ENCODE results near the gene LARP1B. TPM values are rescaled to one million over a fixed set of nuclear protein-coding genes. Genes with fewer than 3 reads are reported as not detected.

Gene LARP1B
- total and polyA plus RNA-seq, 2 of the 8 experiments (the other 6 are each of a cell fraction or from before 2014, with no cell fraction given), result 10.6 to 47.0 TPM

DNA sequence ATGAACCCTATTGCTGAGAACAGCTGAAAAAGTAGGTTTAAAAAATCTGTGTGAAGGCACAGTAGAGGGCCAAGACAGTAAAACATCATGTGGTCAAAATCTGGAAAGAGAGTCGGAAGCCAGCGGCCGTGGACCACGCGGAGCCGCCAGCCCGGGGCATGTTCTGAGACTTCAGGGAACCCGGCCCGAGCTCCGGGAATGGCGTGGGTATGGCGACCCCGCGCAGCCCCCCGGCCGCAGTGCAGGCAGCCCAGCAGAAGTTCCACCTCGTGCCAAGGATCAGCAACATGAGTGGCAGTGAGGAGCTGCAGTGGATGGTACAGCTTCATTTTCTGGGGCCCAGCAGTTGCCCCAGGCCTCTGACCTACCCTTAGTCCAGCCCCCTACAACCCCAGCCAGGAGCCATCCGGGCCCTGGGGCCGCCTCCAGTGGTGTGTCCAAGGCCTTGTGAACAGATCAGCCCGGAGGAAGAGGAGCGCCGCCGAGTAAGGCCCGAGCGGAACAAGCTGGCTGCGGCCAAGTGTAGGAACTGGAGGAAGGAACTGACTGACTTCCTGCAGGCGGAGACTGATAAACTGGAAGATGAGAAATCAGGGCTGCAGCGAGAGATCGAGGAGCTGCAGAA, 94.2 kb downstream of the LARP1B start:
- Histone ChIP-seq H2AK5ac (ENCODE audit: low read depth, low read length) (no peak overlapping the region), H4K8ac (ENCODE audit: extremely low read depth, insufficient read depth, low read length) (no peak overlapping the region), H3K4ac (replicated peaks; ENCODE audit: insufficient read length, low read depth, low read length) (no peak overlapping the region), H4K5ac (ENCODE audit: insufficient read length, low read depth, low read length) (no peak overlapping the region), H3K18ac (ENCODE audit: extremely low read depth, low read length) (no peak overlapping the region), H2BK12ac (ENCODE audit: low read depth, low read length) (no peak overlapping the region), H4K20me1 (replicated peaks in 1 of 2; ENCODE audit: control insufficient read depth in 1 of 2, insufficient read depth in 2 of 2, low read length in 2 of 2) (no peaks in the 10 kb centered on the region), H2BK120ac (replicated peaks; ENCODE audit: low read depth, low read length) (no peak overlapping the region), H2BK20ac (ENCODE audit: low read length) (no peak overlapping the region), H3K14ac (ENCODE audit: insufficient read length) (no peak overlapping the region), H3K27ac (ENCODE audit: low read depth, low read length) (no peak overlapping the region), H3K23ac (ENCODE audit: insufficient read length) (no peak overlapping the region), H3K56ac (replicated peaks; ENCODE audit: insufficient read length, low read depth, low read length) (no peak overlapping the region), H2BK5ac (ENCODE audit: low read depth, low read length) (no peak overlapping the region), H3K27me3 (replicated peaks in 1 of 4; ENCODE audit: control insufficient read depth in 3 of 4, extremely low read depth in 1 of 4, insufficient read depth in 3 of 4, low read length in 3 of 4) (no peaks in the 10 kb centered on the region), H3K4me1 (replicated peaks in 1 of 4; ENCODE audit: control insufficient read depth in 3 of 4, insufficient read depth in 4 of 4, low read length in 3 of 4) (no peaks in the 10 kb centered on the region), H3K9ac (replicated peaks in 1 of 4; ENCODE audit: extremely low read depth in 1 of 4, low read depth in 3 of 4, low read length in 3 of 4) (no peak overlapping the region), H2BK15ac (ENCODE audit: low read length) (no peak overlapping the region), H4K91ac (replicated peaks; ENCODE audit: insufficient read length, low read length) (no peak overlapping the region), H3K79me2 (ENCODE audit: control insufficient read depth in 1 of 2, insufficient read depth in 2 of 2, low read length in 2 of 2) (no peaks in the 10 kb centered on the region), H3K4me2 (ENCODE audit: insufficient read depth in 1 of 2, low read depth in 2 of 2, low read length in 2 of 2) (no peak overlapping the region), H3K36me3 (ENCODE audit: control insufficient read depth in 2 of 4, insufficient read depth in 4 of 4, low read length in 3 of 4) (peaks cover 0 to 13% (median 0%) of the 10 kb centered on the region in 4 experiments; a peak in 1 of 8 replicates), H3K23me2 (ENCODE audit: low read depth, low read length) (no peaks in the 10 kb centered on the region), H3K4me3 (ENCODE audit: extremely low read depth in 1 of 4, insufficient read depth in 2 of 4, low read depth in 3 of 4, low read length in 4 of 4) (no peak overlapping the region), H2AFZ (ENCODE audit: low read length) (no peak overlapping the region), H3K9me3 (ENCODE audit: insufficient read depth in 2 of 2, low read depth in 1 of 2, low read length in 1 of 2) (peaks cover 0 to 9% of the 10 kb centered on the region in 2 experiments; a peak in 1 of 4 replicates), H3K79me1 (ENCODE audit: low read depth, low read length) (no peaks in the 10 kb centered on the region)
- FAIRE-seq (no peak), DNase-seq (ENCODE audit: low read depth in 1 of 2, low spot score in 2 of 2) (no peak)
- WGBS, 2 experiments (ENCODE audit: extremely low coverage in 1 of 2, insufficient coverage in 1 of 2, insufficient read length in 1 of 2, insufficient replicate concordance in 2 of 2, low coverage in 1 of 2, low lambda C conversion rate in 2 of 2, missing lambda C conversion rate in 1 of 2), result 98% methylated on average over 29 of the region's 29 CpGs; no CpG with 5 or more reads in 1 of the 2 experiments
- POLR2A ChIA-PET (ENCODE audit: partially characterized antibody), result interaction anchor here (0.6 kb wide), 1 partner anchor 136 kb away, joined by 3 read pairs; no protein-coding TSS in a partner anchor
- CTCF ChIA-PET (ENCODE audit: partially characterized antibody), result interaction anchor here (0.6 to 1.6 kb wide), 3 partner anchors 14 to 539 kb away, joined by 3 to 4 read pairs (median 4); no protein-coding TSS in a partner anchor
- TF ChIP-seq CBX8 (IDR thresholded peaks at IDR 0.05; ENCODE audit: borderline replicate concordance, low read depth, low read length), result no peak
- TF ChIP-seq RBBP5 (IDR thresholded peaks at IDR 0.05; ENCODE audit: borderline replicate concordance, low read depth, low read length), result no peak
- no peak for TF ChIP-seq KDM4A (IDR thresholded peaks at IDR 0.05; ENCODE audit: low read depth, low read length, severe bottlenecking)
- no peak for TF ChIP-seq SAP30 (IDR thresholded peaks at IDR 0.05; ENCODE audit: insufficient read depth, insufficient replicate concordance, low read length)
- no peak for TF ChIP-seq TBP (IDR thresholded peaks at IDR 0.05; ENCODE audit: low read depth, low read length)
- no peak for TF ChIP-seq KDM5A (IDR thresholded peaks at IDR 0.05; ENCODE audit: low read length)
- TF ChIP-seq CEBPB (IDR thresholded peaks at IDR 0.05; ENCODE audit: low read depth, low read length), result no peak
- TF ChIP-seq SIX5 (IDR thresholded peaks at IDR 0.05; ENCODE audit: low read depth, low read length), result no peak
- no peak for TF ChIP-seq SIN3A (conservative IDR thresholded peaks at IDR 0.05 in 1 of 2, IDR thresholded peaks at IDR 0.05 in 1 of 2; ENCODE audit: low read depth in 1 of 2, low read length in 2 of 2)
- no peak for TF ChIP-seq CBX5 (IDR thresholded peaks at IDR 0.05; ENCODE audit: low read depth, low read length)
- TF ChIP-seq FOSL1 (IDR thresholded peaks at IDR 0.05; ENCODE audit: insufficient read depth, low read depth, low read length), result no peak
- TF ChIP-seq TEAD4 (IDR thresholded peaks at IDR 0.05; ENCODE audit: low read depth, low read length), result no peak
- TF ChIP-seq RNF2 (IDR thresholded peaks at IDR 0.05; ENCODE audit: borderline replicate concordance, low read depth, low read length, missing control alignments, poor library complexity, severe bottlenecking), result no peak

Measured in H1 (cell line).